CD4-positive, alpha-beta T cell treated with Interleukin-21 for 1 hour (primary cell): ENCODE data around the gene RNF111.
"Not testable (repeated sequence)": the region's sequence is repeated elsewhere in the genome, so short reads cannot be mapped to it uniquely, and the experiment has no call there.

Experiments used
- DNase-seq: peaks from one replicate; pipeline ENCODE4 v3.0.0-alpha.2; 2020

The RNF111 gene

GRCh38 chr15:58987491-58988005 lies at the start of gene RNF111:
TSS of gene RNF111 (plus strand) at chr15:58987663. CDS start at chr15:59030823, 43,160 bp downstream.
- peak; percentile 95 for DNase-seq

GRCh38 chr15:58947179-58947578 lies 40.3 kb upstream of the RNF111 start:
- no peak for DNase-seq

DNA sequence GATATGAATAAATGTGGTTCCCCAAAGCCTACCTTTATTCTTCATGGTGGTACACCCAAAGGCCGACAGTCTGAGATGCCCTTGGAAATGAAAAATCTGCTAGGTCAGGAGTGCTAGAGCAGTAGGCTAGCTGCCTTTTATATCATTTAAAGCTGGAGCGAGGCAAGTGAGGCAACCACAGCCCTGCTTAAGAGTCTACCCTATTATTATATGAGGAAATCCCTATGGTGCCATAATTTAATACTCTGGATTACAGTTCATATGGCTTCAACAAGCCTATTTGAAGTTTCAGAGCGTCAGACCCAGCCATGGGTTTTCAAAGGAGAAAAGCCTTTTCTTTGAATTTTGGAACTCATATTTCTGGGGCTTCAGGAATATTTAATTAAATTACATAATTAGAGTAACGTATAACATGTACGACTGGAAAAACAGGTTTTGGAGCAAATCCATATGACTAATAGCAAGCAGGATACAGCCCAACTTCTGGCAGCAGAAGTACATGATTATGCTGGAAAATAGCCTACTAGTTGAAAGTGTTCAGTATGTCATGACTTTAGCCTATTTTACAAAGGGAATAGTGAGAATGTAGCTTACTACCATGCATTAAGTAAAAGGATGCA lies 36.0 kb upstream of the RNF111 start:
- no peak for DNase-seq

DNA sequence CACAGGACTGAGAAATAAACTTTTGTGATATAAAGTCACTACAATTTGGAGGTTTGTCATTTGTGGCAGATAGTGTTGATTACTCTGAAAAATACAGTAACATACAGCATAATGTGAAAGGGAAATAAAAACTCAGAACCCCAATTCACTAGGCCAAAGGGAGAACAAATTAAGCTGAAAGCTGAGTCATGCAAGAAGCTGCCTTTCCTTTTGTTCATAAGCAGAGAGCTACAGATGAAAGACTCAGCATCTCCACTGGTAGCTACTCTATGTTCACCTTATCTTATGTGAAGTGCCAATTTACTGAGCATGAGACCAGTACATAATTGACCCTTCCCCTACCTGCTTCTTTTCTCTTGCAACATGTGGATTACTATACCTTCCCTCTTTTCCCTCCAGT lies 34.7 kb upstream of the RNF111 start:
- no peak for DNase-seq

DNA sequence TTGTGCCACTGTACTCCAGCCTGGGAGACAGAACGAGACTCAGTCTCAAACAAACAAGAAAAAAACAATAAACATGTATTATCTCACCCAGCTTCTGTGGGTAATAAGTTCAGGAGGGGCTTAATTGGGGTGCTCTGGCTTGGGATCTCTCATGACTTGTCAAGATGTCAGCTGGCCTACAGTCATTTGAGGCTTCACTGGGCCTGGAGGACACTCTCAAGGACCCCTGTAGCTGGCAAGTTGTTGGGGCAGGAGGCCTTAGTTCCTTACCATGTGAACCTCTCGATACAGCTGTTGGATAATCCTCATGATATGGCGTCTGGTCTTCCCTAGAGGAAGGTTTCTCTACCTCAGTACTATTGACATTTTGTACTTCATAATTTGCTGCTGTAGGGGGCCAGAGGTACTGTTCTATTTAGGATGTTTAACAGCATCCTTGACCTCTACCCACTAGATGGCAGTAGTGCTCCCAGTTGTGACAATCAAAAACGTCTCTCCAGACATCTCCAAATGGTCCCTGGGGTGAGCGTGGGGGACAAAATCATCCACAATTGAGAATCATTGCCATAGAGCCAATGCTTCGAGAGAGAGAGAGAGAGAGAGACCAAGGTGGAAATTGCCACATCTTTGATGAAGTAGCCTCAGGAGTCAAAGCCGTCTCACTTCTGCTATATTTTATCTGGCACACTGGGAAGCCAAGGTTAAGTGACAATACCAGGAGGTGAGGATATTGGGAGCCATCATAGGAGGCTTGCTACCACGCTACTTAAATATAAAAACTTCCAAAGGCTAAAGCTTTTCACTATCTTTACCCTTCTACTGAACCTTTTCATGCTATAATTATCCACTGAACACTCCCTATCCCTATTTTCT lies 30.1 kb upstream of the RNF111 start:
- peak; percentile 79 for DNase-seq

GRCh38 chr15:58958811-58959210 lies 28.7 kb upstream of the RNF111 start:
- no peak for DNase-seq

DNA sequence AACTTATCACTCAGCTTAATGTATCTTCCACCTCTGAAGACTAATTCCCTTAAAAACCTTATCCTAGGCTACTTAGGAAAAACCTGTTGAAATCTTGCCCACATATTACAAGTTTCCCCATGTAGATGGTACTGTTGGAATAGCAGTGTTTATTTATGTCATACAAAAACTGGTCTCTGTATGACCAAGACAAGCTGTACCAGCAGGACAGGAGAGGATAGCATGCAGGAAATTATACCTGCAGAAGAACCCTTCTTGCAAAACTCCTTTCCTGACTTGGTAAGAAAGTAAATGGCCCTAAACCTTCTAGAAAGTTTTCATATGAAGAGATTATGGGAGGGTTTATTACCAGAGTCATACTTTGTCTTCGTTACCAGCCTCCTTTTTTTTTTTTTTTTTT lies 25.3 kb upstream of the RNF111 start:
- no peak for DNase-seq

DNA sequence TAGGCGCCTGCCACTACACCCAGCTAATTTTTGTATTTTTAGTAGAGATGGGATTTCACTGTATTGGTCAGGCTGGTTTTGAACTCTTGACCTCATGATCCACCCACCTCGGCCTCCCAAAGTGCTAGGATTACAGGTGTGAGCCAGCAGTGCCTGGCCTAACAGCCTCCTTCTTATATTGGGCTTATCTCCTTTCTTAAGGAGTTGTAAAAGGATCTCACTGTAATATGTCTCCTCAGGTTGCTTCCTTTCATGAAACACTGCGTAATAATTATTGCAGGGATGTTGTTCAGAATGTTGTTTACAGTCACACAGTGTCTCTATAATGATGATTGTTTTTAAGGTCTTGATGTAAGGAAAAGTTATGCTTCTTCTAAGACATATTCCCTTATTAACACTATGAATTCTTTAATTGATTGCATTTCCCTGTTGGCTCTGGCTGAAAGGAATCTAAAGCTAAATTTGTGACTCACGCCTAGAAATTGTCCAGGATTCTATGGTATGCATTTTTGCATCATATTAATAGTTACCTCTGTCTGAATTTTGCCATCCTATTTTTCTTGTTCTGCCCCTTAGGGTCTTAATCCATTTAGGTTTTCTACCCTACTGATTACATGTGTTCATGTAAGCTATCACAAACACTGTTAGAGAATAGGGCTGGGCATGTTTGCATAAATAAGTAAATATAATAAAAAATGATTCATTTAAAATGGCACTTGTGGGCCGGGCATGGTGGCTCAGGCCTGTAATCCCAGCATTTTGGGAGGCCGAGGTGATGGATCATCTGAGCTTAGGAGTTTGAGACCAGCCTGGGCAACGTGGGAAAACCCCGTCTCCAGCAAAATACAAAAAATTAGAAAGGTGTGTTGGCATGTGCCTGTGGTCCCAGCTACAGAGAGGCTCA lies 24.5 kb upstream of the RNF111 start:
- no peak for DNase-seq

- no peak for DNase-seq
These were observed 20.8 kb upstream of the RNF111 start for GRCh38 chr15:58966698-58967097.

DNA sequence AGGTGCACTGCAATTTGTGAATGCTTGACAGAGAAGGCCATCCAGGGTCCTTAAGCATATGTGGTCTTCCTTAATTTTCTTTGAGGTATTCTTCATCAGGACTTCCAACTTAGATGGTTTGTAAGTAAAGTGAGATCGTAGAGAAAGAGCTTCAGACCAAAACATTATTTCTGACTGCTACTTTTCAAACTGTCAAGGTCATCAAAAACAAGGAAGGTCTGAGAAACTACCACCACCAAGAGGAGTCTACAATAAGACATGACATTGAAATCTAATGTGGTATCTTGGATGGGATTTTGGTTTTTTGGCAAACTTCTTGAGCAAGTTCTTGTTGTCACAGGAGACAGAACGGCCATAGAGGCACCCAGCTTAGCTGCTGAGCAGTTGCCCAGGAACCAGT lies 20.0 kb upstream of the RNF111 start:
- no peak for DNase-seq

GRCh38 chr15:58977887-58978286 lies 9.6 kb upstream of the RNF111 start:
- DNase-seq = no peak

DNA sequence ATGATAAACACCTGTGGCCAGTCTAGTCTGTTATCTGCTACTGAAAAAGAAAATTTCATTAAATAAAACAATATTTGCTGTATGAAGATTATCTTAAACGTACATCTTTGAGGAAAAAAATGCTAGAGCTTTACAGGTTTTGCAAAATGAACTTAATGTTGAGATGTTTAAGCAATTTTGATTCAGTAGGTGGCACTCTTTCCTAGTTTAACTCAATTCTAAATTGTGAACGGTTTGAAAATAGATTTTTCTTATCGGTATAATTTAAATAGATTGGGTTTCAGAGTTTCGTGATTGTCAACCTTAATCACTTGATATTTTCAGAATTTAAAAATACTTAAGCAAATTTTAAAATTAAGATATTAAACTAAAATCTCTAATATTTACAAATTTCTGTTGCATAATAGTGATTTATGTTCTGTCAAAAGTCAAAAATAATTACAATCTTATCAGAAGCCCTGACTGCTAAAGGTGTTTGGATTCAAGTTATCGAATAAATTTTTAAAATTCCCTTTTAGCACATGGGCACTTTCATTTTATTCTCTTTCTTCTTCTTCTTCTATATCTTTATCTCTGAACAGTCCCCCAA lies 7.0 kb upstream of the RNF111 start:
- DNase-seq = peak; percentile 61

GRCh38 chr15:58981808-58982475 lies 5.5 kb upstream of the RNF111 start:
- peak; percentile 47 for DNase-seq

GRCh38 chr15:58983261-58983660 lies 4.2 kb upstream of the RNF111 start:
- no peak for DNase-seq

DNA sequence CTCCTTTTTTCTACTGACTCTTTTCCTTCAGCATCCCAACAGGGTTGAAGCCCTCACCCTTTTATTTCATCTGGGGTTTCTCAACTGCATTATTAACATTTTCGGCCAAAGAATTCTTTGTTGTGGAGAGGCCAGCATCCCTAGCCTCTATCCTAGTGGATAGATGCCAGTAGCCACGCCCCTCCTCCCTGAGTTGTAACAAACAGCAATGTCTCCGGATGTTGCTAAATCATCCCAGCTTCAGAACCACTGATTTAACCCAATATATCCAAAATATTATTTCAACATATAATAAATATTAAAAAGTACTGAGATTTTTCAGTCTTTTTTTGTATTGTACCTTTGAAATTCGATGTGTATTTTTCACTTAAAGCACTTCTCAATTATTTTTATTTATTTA lies 2.0 kb upstream of the RNF111 start:
- no peak for DNase-seq

GRCh38 chr15:58987036-58987435 lies 427 bp upstream of the RNF111 start:
- DNase-seq = no peak

DNA sequence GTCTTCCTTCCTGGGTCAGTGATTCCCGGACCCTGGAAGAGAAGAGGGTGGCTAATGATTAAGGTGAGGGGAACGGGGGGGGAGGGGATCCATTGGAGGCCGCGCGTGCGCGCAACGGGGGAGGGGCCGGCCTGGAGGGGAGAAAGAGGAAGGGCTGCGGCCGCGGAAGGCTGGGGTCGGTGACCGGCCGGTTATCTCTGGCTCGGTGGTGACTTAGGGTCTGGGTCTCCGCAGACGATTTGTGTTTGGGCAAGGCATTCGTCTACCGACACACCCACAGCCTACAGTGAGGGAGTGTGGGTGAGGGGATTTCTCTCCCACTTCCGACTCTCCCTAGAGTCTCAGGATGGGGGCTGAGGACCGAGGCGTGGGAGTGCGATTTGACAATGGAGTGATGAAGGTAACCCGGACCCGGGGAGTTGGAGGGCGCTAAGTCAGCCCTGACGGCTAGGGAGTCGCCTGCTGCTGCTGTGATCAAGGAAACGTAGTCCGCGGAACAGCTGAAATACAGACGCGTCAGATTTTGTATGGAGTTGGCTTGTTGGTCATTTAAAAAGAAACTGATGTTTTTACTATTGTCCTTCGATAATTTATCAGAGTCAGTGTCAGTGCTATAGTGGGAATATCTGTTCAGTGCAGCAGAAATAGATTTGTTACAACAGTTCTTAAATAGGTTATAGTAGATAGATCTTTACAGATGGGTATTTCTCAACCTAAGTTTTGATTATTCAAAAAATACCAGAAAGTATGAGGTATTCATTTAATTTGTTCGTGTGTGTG lies 733 bp downstream of the RNF111 start:
- DNase-seq = peak; percentile 56

DNA sequence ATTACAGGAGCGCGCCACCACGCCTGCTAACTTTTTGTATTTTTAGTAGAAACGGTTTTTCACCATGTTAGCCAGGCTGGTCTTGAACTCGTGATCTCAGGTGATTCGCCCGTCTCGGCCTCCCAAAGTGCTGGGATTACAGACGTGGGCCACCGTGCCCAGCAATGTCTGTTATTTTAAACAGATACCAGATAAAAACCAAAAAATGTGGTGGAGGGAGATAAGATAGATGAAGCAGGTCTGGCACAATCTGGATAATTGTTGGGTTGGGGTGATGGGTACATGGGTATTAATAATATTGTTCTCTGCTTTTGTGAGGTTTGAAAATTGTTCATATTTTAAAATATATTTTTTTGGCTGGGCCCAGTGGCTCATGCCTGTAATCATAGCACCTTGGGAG lies 4.7 kb downstream of the RNF111 start:
- DNase-seq = no peak

DNA sequence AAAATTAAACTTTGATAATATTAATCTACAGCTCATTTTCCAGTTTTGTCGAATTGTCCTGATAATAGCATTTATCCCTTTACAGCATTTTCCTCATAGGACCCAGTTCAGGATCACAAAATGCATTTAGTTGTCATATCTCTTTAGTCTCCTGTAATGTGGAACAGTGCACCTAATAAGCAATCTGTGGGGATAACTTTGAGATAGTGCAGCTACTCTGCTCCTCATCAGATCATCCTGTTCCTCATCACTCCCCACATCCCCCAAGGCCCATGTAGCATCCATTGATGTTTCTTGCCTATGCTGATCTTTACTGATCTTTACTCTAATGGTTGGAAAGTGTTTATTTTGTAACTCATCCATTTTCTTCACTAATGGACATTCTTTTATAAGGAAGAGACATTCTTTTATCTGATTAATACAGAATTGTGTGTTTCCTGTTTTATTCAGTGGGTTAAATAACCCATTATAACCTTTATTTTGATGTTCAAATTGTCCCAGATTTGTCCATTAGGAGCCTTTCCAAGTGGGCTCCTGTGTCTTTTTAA lies 7.5 kb downstream of the RNF111 start:
- DNase-seq = no peak

DNA sequence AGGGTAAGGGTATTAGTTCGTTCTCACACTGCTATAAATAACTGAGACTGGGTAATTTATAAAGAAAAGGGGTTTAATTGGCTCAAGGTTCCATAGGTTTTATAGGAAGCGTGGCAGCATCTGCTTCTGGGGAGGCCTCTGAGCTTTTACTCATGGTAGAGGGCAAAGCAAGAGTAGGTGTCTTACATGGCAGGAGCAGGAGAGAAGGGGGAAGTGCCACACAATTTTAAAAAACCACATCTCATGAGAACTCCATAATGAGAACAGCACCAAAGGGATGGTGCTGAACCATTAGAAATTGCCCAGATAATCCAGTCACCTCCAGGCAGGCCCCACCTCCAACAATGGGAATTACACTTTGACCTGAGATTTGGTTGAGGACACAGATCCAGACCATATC lies 12.2 kb downstream of the RNF111 start:
- DNase-seq = no peak

GRCh38 chr15:59000251-59000650 lies 12.8 kb downstream of the RNF111 start:
- not testable (repeated sequence) for DNase-seq
